Prostate gland (tissue), 2 donors: ENCODE results near the gene EGR2.
"Not testable (repeated sequence)": the region's sequence is repeated elsewhere in the genome, so short reads cannot be mapped to it uniquely, and the experiment has no call there.

ENCODE experiments used
- POLR2A ChIP-seq: fragments of 450-650 bp; IDR thresholded peaks from one replicate; pipeline ENCODE4 v1.6.1; 2016; ENCODE audit warnings: antibody characterized with exemption, mild to moderate bottlenecking
- POLR2AphosphoS5 ChIP-seq: sonication (generic); formaldehyde crosslinking; IDR thresholded peaks from one replicate; pipeline ENCODE4 v1.6.1; 2017; ENCODE audit warnings: antibody characterized with exemption
- TF ChIP-seq, protein P1 (sequence below), 4 experiments: fragments of 200-600 bp in 2 of 4; fragments of 450-650 bp in 2 of 4; sonication (generic) in 2 of 4; IDR thresholded peaks; 1 replicate in 3 of 4; 2 replicates in 1 of 4; pipeline ENCODE4 v1.5.1; 2016 to 2019; ENCODE audit warnings: antibody characterized with exemption in 4 of 4, mild to moderate bottlenecking in 2 of 4, moderate library complexity in 2 of 4

DNA sequence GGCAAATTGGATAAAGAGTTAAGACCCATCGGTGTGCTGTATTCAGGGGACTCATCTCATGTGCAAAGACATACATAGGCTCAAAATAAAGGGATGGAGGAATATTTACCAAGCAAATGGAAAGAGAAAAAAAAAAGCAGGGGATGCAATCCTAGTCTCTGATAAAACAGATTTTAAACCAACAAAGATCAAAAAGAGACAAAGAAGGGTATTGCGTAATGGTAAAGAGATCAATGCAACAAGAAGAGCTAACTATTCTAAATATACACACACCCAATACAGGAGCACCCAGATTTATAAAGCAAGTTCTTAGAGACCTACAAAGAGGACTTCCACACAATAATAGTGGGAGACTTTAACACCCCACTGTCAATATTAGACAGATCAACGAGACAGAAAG, 31.6 kb downstream of the EGR2 start:
- TF ChIP-seq POLR2A, POLR2AphosphoS5: not testable (repeated sequence)
- TF ChIP-seq, protein P1, sequence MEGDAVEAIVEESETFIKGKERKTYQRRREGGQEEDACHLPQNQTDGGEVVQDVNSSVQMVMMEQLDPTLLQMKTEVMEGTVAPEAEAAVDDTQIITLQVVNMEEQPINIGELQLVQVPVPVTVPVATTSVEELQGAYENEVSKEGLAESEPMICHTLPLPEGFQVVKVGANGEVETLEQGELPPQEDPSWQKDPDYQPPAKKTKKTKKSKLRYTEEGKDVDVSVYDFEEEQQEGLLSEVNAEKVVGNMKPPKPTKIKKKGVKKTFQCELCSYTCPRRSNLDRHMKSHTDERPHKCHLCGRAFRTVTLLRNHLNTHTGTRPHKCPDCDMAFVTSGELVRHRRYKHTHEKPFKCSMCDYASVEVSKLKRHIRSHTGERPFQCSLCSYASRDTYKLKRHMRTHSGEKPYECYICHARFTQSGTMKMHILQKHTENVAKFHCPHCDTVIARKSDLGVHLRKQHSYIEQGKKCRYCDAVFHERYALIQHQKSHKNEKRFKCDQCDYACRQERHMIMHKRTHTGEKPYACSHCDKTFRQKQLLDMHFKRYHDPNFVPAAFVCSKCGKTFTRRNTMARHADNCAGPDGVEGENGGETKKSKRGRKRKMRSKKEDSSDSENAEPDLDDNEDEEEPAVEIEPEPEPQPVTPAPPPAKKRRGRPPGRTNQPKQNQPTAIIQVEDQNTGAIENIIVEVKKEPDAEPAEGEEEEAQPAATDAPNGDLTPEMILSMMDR (IDR thresholded peaks at IDR 0.05), result not testable (repeated sequence)
